WI38 (cell line): Measurements from ENCODE around the gene DISP2.
A peak's percentile ranks its signal among the peaks of the same experiment; 100 is the strongest.

Experiments
- H3K4me3 ChIP-seq: 2 replicates; pipeline ENCODE4 v1.5.1; 2011; ENCODE audit warnings: low read depth, mild to moderate bottlenecking, control low read depth, low read length
- TF ChIP-seq, protein P1 (sequence below): IDR thresholded peaks from 2 replicates; pipeline ENCODE4 v1.5.1; 2012; ENCODE audit warnings: low read depth, mild to moderate bottlenecking, control low read depth, low read length

The DISP2 gene

DNA sequence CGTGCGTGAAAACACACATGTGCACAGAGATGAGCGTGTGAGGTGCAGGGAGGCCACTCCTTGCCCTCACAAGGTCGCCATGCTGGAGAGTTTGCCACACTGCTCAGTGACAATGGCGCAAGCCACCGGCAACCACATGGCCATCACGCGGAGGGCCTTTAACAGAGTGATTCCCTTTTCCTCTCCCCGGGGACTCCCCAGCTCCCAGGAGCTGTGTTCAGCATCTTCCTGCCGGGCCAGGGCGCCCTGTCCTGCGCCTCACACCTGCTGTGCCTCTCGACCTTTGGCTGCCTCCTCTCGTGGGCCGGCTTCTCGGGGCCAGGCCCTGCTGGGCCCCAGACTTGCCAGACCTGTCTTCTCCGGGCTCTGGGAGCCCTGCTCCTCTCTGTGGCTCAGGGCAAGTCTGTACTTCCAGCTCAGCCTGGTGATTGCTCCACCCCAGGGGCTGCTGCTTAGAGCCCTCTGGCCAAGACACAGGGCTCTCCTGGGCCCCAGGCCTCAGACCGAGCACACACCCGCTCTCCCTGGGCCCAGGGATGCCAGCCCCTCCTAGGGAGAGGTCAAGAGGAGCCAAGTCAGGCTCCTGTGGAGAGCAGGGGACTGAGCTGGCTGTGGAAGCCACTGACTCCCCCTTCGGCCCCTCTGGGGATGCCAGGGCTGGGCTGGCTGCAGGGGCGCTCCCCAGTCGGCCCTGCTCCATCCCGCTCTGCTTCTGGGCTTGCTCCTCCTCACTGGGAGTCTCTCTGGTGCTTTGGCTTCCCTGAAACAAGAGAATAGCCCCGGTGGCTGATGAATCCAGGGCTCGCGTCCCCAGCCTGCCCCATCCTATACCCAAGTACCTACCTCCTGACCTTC, 22.9 kb upstream of the DISP2 start:
- TF ChIP-seq, protein P1, sequence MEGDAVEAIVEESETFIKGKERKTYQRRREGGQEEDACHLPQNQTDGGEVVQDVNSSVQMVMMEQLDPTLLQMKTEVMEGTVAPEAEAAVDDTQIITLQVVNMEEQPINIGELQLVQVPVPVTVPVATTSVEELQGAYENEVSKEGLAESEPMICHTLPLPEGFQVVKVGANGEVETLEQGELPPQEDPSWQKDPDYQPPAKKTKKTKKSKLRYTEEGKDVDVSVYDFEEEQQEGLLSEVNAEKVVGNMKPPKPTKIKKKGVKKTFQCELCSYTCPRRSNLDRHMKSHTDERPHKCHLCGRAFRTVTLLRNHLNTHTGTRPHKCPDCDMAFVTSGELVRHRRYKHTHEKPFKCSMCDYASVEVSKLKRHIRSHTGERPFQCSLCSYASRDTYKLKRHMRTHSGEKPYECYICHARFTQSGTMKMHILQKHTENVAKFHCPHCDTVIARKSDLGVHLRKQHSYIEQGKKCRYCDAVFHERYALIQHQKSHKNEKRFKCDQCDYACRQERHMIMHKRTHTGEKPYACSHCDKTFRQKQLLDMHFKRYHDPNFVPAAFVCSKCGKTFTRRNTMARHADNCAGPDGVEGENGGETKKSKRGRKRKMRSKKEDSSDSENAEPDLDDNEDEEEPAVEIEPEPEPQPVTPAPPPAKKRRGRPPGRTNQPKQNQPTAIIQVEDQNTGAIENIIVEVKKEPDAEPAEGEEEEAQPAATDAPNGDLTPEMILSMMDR = no peak
- no peak overlapping the region for H3K4me3 ChIP-seq

DNA sequence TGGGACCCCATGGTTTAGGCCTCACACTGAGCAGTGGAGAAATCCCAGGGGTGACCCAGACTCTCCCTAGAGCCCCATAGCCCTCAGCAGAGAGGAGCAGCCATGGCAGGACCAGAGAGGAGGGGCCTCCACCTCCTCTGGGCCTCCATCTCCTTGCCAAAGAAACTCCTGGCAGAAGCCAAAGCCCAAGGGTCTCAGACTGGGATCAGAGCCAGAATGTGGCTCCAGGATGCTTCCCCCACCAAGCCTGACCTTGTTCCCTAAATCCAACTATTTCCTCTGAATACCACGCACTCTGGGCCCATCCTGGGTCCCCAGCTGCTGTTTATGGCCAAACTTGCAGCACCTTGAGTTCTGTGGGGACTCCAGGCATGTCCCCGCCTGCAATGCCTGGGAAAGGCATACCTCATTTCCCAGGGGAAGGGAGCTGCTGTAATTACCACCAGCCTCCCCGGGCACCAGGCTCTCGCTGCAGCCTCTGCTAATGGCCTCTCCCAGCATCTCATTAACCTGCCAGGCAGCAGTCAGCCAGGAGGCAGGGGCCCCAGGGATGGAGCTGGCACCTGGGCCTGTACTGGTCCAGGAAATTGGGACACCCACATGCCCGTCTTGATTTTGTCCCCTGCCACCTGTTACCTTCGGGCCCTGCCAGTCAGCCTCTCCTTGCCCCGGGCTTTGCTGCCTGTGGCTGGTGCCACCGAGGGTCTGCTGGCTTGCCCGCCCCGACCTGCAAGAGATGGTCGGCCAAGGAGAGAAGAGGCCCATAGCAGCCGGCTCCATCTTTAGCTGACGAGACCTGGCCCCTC, 21.9 kb upstream of the DISP2 start:
- TF ChIP-seq, protein P1 = no peak

DNA sequence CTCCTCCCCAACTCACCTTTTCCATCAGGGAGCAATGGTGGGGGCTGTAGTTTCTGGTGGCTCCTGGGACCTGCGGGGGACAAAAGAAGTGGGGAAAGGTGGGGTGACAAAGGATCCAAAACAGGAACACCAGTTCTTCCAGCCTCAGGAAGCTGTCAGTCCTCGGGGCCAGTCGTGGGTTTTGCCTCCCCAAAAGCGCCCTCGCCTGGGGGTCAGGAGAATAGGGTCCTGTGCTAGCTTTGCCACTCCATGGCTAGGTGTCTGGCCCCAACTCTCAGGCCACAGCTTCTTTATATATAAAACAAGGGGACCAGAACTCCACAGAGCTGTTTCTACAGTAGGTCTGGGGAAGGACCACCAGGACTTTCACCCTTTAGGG, 21.3 kb upstream of the DISP2 start:
- TF ChIP-seq, protein P1 = no peak
- no peak overlapping the region for H3K4me3 ChIP-seq

More for the DNA sequence above, 21.9 kb upstream of the DISP2 start:
- no peak overlapping the region for H3K4me3 ChIP-seq

DNA sequence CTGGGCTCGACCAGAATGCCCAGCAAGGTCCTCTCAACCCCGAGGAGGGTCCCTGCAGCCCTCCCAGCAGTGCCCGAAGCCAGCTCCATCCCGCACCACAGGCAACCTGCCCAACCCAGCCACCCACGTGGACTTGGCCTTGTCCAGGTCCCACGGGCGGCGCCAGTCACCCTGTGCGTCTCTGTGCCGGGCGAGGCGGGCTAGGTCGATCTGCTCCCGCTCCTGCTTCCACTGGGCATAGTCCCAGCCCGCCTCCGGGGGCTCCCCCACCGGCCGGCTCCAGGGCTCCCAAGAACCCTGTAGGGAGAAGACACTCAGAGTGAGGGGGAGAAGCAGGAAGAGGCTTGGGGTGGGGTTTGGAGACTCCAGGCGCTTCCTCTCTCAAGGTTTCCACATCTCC, 20.4 kb upstream of the DISP2 start:
- TF ChIP-seq, protein P1 = no peak
- peak overlapping the region; percentile 3; the same call in 1 of the 2 replicates for H3K4me3 ChIP-seq

DNA sequence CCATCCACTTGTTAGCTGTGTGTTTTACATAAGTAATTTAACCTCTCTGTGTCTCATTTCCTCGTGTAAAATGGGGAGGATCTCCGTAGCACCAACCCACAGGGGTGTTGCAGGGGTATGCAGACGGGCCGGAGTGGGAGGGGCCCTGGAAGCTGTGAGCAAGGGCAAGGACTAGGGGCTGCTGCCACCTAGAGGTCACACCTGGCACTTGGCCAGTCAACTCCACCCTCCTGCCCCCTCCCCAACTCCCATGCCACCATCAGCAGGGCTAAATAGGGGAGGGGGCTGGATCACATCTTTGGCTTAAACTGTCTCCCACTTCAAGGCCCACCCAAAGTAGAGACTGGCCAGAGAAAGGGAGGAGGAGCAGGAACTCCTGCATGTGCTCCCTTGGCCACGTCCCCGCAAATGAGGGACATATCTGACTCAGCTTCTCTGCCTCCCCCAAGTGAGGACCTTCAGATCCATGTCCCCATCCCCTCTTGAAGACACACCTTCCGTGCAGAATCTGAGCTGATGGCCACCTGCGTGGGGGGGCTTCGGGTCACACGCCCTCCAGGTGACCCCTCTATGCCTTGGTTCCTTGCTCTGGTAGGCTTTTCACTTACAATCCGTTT, 19.9 kb upstream of the DISP2 start:
- H3K4me3 ChIP-seq = peak overlapping the region; percentile 64
- TF ChIP-seq, protein P1 = peak; percentile 75

DNA sequence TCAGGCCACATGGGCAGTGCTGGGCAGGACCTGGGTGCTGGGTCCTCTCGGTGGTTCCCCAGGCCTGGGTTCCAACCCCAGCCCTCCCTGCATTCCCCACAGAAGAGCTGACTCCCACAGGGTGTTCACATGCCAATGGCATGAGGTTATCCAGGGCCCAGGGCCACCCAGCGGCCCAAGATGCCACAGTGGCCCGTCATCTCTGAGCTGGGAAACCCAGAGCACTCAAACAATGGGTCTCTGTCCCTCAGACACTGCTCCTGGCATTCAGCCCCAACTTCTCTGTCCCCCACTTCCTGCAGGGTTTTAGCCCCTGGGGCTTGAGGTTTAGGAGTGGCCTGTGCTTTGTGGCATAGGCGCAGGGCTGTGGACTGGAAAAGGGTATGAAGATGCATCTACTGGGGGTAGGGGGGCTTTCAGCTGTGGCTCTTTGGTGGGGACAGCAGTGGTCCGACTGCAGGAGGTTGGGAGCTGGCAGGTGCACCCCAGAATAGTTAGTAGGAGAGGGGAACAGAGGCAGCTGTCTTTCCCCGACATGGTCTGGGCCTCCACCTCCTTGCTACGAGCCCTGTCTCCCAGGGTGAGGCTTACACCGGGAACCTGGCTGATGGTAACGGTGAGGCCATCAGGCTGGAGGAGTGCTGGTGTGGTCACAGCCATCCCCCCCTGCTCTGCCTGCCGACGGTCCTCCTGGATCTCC, 18.9 kb upstream of the DISP2 start:
- peak overlapping the region; percentile 64 for H3K4me3 ChIP-seq
- TF ChIP-seq, protein P1 = no peak
